Heart right ventricle (tissue), 16 donors: ENCODE results near the gene DCDC2B. TPM values are rescaled to one million over a fixed set of nuclear protein-coding genes. Genes with fewer than 3 reads are reported as not detected.

Source experiments
- ATAC-seq, 8 donors: fragments of 200-7000 bp; cut with Tn5 transposase; one replicate each; pipeline ENCODE4 v1.9.1; 2020; ENCODE audit warnings: mild to moderate bottlenecking in 8 of 8, moderate library complexity in 8 of 8, moderate number of reproducible peaks in 1 of 8
- DNase-seq, 2 donors: peaks; one replicate each; pipeline ENCODE4 v3.0.0-alpha.2; 2020
- H3K27ac ChIP-seq, 10 donors: fragments of 200-600 bp; sonication (generic) in 2 of 10; one replicate each; pipeline versions ENCODE4 v1.5.0 to v1.8.0; 2020 to 2022; ENCODE audit warnings: mild to moderate bottlenecking in 3 of 10
- H3K27me3 ChIP-seq, 7 donors: fragments of 200-600 bp; one replicate each; pipeline ENCODE4 v1.8.0; 2021 to 2022; ENCODE audit warnings: mild to moderate bottlenecking in 2 of 7
- H3K36me3 ChIP-seq, 9 donors: fragments of 200-600 bp; sonication (generic) in 1 of 9; one replicate each; pipeline versions ENCODE4 v1.5.0 to v1.8.0; 2020 to 2022; ENCODE audit warnings: mild to moderate bottlenecking in 2 of 9
- H3K4me1 ChIP-seq, 9 donors: fragments of 200-600 bp; sonication (generic) in 1 of 9; one replicate each; pipeline versions ENCODE4 v1.5.0 to v1.8.0; 2020 to 2022; ENCODE audit warnings: mild to moderate bottlenecking in 4 of 9
- H3K4me3 ChIP-seq, 10 donors: fragments of 200-600 bp; sonication (generic) in 2 of 10; one replicate each; pipeline versions ENCODE4 v1.5.0 to v1.8.0; 2020 to 2022; ENCODE audit warnings: mild to moderate bottlenecking in 7 of 10, moderate library complexity in 2 of 10
- H3K9me3 ChIP-seq, 11 donors: fragments of 200-600 bp in 10 of 11; sonication (generic) in 2 of 11; one replicate each; pipeline versions ENCODE4 v1.5.0 to v1.8.0; 2013 to 2022; ENCODE audit warnings: mild to moderate bottlenecking in 2 of 11, control low read depth in 1 of 11, moderate library complexity in 1 of 11
- CTCF ChIP-seq, 9 donors: fragments of 200-600 bp; sonication (generic) in 2 of 9; IDR thresholded peaks; one replicate each; pipeline versions ENCODE4 v1.5.0 to v1.8.0; 2021 to 2022; ENCODE audit warnings: antibody characterized with exemption in 9 of 9, mild to moderate bottlenecking in 5 of 9, moderate library complexity in 1 of 9
- WGBS, 2 donors: extraction: QIAGEN DNeasy Blood & Tissue Kit; methylation state at CpG; one replicate each; pipeline ENCODE4 v1.1.7; 2013; ENCODE audit warnings: inconsistent platforms in 1 of 2; 5-methylcytosine and 5-hydroxymethylcytosine counted together
- intact Hi-C, 10 donors: fragments of 100-400 bp; cut with DNase I; formaldehyde crosslinking; loops; one replicate each; pipeline versions ENCODE4 v1.11.1 to v1.14.2; 2022
- polyA plus RNA-seq, 2 donors: library from polyadenylated mRNA; stranded (reverse); fragments of 200-250 nt; gene quantifications; one replicate each; pipeline ENCODE4 v1.2.3, GENCODE V29; 2013
- total RNA-seq, 10 donors: library from RNA; stranded (reverse); fragmentation: NEBNext Ultra II Directional in 3 of 10; extraction: Animal tissue kit (Norgen Biotek cat#: 25700) in 3 of 10; gene quantifications; one replicate each; pipeline versions ENCODE4 v1.2.1 to v1.2.4, GENCODE V29; 2021 to 2023
- donor health status: Arrhythmogenic right ventricular cardiomyopathy.
- donor health status: ischemic (EF 13 %, LVEDD 7.1; RV severe dilation, severe dysfunction).
- donor health status: healthy with polysubstance abuse.
- donor health status: DM: no; HTN: yes; CAD: no.
- donor health status: DM: no; HTN: no; CAD: no.
- donor health status: ischemic (EF 25% LVEDD 6.9; RV normal size, moderate dysfunction).
- donor health status: ischemic (EF 25% LVEDD 5.7; RV mildly dilated, moderate dysfunction).
- donor health status: healthy.
- donor health status: DM: yes; HTN: yes; CAD: no.
- donor health status: Ischemic cardiomyopathy.
- donor health status: ischemic (EF 35%, LVEDD 5.7; RV mildly dilated, moderate dysfunction).
- donor health status: nonischemic (EF 11% LVEDD 7.7; RV severe dilation, severe dysfunction).
- donor health status: DM: yes; HTN: yes; CAD: no.
- donor health status: PGD.
- donor health status: ischemic (EF 29% LVEDD 5.4; RV normal size, mild dysfunction).
- donor health status: nonischemic (EF 23%, LVEDD 6.1; RV moderate dilation, normal function).

DCDC2B gene
- total and polyA plus RNA-seq, 12 donors = not detected

GRCh38 chr1:32205401-32206370 lies 3.2 kb upstream of the DCDC2B start, which contains the start of gene IQCC:
Gene IQCC, plus strand, starts transcription at chr1:32205671. Its CDS starts 11 bp downstream, at chr1:32205682.
- Histone ChIP-seq H3K9me3 (no peaks in the 10 kb centered on the region), H3K27me3 (no peaks in the 10 kb centered on the region), H3K4me3 (peak within 1 kb of the TSS; percentile 53 to 76 (median 72)), H3K36me3 (peaks cover 0 to 6% (median 0%) of the 10 kb centered on the region in 9 donors), H3K4me1 (peaks cover 8 to 41% (median 32%) of the 10 kb centered on the region in 9 donors), H3K27ac (peak within 1 kb of the TSS in 8 of 10 donors; percentile 2 to 81 (median 49))
- WGBS, 2 donors = 1 to 2% methylated on average over 77 of the region's 77 CpGs
- intact Hi-C loops = no loop called here
- ATAC-seq (peak; percentile 71 to 84 (median 79)), DNase-seq (peak; percentile 84 to 88)
- no peak for TF ChIP-seq CTCF (IDR thresholded peaks at IDR 0.05)

- no peak for TF ChIP-seq CTCF (IDR thresholded peaks at IDR 0.05)
Observed at GRCh38 chr1:32208469-32208868, 420 bp upstream of the DCDC2B start.

GRCh38 chr1:32215629-32216480 lies 7.0 kb downstream of the DCDC2B start:
- peak; percentile 41 to 85 (median 78) for TF ChIP-seq CTCF (IDR thresholded peaks at IDR 0.05)
- Histone ChIP-seq H3K4me3 (no peak overlapping the region), H3K4me1 (peaks cover 2 to 20% (median 9%) of the 10 kb centered on the region in 9 donors), H3K9me3 (no peaks in the 10 kb centered on the region), H3K36me3 (peaks cover 0 to 80% (median 14%) of the 10 kb centered on the region in 9 donors), H3K27me3 (no peaks in the 10 kb centered on the region), H3K27ac (peak overlapping the region in 5 of 10 donors; percentile 11 to 41 (median 19))
- intact Hi-C loops = loop anchor here in 3 of 10 donors (10.0 kb wide), 3 partner anchors 99 to 179 kb away; partner anchors contain the start of gene BSDC1 (in 1 of the 3)
- peak; percentile 44 to 58 for DNase-seq
- peak; percentile 65 to 85 (median 78) for ATAC-seq
- 70 to 81% methylated on average over 10 of the region's 10 CpGs for WGBS, 2 donors

More at GRCh38 chr1:32208469-32208868, 420 bp upstream of the DCDC2B start:
- Histone ChIP-seq H3K4me3 (no peak overlapping the region), H3K27ac (no peak overlapping the region), H3K27me3 (no peaks in the 10 kb centered on the region), H3K9me3 (no peaks in the 10 kb centered on the region), H3K4me1 (peaks cover 6 to 24% (median 17%) of the 10 kb centered on the region in 9 donors), H3K36me3 (peaks cover 0 to 16% (median 0%) of the 10 kb centered on the region in 9 donors)
- WGBS, 2 donors = 87 to 89% methylated on average over 6 of the region's 6 CpGs
- ATAC-seq = no peak
- DNase-seq = no peak
- intact Hi-C loops = no loop called here
